HG02798 (cell line): ENCODE data around the gene KIF1B.
"Not testable (repeated sequence)": the region's sequence is repeated elsewhere in the genome, so short reads cannot be mapped to it uniquely, and the experiment has no call there.

ENCODE experiments used
- ATAC-seq: cut with Tn5 transposase; IDR thresholded peaks from one replicate; pipeline ENCODE4 v1.9.1; 2021; ENCODE audit warnings: mild to moderate bottlenecking; ENCODE audit not compliant: unreplicated experiment, poor library complexity

KIF1B gene

DNA sequence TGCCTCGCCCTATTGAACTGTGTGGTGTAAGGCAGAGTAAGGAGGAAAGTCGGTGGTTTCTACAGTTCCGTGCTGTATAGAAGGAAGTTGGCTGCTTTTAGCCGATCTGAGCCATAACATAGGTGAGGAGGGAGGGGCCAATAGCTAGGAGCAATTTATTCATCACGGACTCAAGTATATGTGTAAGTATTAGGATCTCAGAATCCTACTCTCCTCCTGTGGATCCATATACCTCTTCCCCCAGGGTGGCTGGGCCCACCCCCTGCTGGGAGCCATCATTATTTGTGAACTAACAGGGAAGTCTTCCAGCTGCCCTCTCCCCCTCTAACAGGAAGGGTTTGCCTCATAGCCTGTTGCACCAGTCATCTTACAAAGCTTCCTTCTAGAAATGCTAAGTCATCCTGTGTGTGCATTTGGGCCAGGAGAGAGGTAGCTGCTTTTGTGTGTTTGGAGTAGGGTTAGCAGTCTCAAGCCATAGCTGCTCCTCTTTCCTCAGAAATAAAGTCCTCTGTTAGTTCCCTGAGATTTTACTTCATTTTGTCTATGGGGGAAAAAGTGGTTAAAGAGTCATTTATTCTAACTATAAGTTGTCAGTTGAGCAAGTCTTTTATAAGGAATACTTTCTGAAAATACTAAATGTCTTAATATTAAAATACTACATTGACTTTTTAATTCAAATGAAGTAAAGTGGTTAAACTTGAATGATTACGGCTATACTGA, 205.0 kb downstream of the KIF1B start:
- ATAC-seq, result no peak

DNA sequence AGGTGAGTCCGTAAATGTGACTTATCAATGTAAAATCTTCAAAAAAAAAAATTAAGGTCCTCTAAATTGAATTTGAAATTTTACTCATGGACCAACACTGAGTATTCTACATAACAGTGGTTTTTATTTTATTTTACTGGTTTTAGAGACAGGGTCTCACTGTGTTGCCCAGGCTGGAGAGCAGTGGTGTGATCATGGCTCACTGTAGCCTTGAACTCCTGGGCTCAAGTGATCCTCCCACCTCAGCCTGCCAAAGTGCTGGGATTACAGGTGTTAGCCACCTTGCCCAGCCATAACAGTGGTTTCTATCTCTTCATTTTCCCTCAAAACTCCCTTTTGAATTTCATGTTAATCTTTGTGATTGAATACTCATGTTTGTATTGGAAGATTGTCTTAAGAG, 205.6 kb downstream of the KIF1B start:
- ATAC-seq, result not testable (repeated sequence)

DNA sequence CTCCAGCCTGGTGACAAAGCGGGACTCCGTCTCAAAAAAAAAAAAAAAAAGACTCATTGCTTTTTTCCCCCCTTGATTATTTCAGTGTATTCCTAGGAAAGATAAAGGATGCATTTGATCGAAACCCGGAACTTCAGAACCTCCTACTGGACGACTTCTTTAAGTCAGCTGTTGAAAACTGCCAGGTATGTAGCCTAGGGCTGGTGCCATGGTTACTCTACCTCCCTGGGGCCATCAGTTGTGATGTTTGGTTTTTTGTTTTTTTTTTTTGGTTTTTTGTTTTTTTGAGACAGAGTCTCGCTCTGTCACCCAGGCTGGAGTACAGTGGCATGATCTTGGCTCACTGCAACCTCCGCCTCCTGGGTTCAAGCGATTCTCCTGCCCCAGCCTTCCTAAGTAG, 208.4 kb downstream of the KIF1B start:
- not testable (repeated sequence) for ATAC-seq

DNA sequence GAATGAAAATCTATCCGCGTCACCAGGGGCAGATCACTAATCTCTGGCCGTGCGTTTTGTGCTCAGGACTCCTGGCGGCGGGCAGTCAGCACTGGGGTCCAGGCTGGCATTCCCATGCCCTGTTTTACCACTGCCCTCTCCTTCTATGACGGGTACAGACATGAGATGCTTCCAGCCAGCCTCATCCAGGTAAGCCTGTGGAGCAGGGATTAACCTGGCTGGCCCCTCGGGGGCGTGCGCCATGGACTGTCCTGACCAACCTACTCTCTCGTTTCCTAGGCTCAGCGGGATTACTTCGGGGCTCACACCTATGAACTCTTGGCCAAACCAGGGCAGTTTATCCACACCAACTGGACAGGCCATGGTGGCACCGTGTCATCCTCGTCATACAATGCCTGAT, 209.0 kb downstream of the KIF1B start:
- no peak for ATAC-seq

DNA sequence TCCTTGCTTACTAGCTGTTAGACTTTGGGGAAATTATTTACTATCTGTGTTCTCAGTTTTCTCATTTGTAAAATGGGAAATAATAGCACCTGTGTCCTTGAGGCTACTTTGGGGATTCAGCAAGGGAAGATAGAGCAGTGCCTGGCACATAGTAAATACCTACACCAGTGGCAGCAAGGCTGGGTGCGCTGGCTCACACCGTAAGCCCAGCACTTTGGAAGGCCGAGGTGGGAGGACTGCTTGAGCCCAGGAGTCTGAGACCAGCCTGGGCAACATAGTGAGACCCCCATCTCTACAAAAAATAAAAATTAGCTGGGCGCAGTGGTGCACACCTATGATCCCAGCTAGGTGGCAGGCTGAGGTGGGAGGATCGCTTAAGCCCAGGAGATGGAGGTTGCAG, 211.3 kb downstream of the KIF1B start:
- ATAC-seq, result no peak

DNA sequence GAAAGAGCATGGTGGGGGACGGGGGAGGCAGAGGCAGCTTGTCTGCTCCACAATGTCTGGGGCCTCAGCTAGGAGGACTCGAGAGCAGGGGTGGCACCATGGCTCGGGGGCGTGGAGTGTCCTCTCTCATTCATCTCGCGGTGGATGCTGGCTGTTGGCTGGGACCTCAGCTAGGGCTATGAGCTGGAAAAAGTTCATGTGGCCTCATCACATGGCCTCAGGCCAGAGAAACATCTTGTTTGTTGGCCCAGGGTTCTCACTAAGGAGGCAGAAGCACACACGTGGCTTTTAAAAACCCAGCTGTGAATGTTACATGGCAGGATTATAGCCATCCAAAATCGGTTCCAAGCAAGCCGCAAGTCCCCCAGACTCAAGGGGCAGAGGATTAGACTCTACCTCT, 213.7 kb downstream of the KIF1B start:
- no peak for ATAC-seq

DNA sequence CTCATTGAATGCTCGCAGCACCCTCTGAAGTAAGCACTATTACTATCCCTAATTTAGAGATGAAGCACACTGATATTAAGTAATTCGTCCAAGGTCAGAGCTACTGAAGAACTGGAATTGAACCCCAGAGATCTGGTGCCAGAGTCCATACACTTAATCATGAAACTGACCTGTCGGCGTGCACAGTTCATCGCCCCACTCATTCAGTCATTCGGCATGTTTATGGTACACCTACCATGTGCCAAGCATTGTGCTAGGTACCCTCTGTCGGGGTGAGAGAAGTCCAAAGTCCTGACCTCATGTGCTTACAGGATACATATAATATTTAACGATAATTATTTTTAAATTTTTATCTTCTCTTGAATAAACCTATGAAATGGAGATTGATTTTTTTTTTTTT, 214.3 kb downstream of the KIF1B start:
- no peak for ATAC-seq

DNA sequence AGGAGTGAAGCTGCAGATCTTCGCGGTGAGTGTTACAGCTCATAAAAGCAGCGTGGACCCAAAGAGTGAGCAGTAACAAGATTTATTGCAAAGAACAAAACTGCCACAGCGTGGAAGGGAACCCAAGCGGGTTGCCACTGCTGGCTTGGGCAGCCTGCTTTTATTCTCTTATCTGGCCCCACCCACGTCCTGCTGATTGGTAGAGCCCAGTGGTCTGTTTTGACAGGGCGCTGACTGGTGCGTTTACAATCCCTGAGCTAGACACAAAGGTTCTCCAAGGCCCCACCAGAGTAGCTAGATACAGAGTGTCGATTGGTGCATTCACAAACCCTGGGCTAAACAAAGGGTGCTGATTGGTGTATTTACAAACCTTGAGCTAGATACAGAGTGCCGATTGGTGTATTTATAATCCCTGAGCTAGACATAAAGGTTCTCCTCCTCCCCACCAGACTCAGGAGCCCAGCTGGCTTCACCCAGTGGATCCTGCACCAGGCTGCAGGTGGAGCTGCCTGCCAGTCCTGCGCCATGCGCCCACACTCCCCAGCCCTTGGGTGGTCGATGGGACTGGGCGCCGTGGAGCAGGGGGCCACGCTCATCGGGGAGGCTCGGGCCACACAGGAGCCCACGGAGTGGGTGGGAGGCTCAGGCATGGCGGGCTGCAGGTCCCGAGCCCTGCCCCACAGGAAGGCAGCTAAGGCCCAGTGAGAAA, 215.6 kb downstream of the KIF1B start:
- ATAC-seq, result not testable (repeated sequence)

DNA sequence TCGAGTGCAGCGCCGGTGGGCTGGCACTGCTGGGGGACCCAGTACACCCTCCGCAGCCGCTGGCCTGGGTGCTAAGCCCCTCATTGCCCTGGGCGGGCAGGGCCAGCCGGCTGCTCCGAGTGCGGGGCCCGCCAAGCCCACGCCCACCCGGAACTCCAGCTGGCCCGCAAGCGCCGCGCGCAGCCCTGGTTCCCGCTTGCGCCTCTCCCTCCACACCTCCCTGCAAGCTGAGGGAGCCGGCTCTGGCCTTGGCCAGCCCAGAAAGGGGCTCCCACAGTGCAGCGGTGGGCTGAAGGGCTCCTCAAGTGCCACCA, 216.1 kb downstream of the KIF1B start:
- ATAC-seq, result not testable (repeated sequence)

DNA sequence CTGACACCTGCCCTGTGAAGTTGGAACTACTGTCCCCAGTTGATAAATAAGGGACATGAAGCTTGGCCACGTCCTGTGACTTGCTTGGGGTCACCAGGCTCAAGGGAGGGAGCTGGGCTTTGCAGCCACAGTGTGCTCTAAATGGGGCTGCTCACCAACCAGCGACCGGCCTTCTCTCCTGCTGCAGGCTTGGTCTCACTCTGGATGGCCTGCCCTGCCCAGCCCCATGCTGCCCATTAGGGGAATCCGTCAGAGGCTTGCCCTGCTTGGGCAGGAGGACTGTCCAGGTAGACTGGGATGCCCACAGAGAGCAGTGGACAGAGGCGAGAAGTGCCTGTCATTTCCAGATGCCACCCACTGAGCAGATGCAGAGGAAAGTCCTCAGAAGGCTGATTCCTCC, 218.6 kb downstream of the KIF1B start:
- ATAC-seq, result no peak

DNA sequence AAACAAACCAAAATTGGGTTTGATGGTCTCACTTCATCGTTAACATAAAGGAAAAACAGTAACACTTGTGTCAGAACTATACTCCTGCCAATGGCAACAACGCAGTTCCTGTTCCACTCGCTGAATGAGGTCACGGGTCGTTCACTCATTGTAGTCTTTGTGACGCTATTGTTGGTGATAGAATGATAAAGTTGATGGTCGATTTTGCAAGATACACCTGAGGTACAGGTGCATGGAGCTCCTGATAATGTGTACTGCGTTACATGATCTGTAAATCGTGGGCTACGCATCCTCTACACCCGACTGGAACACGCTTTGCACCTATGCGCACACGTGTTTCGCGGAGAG, 219.5 kb downstream of the KIF1B start:
- no peak for ATAC-seq

DNA sequence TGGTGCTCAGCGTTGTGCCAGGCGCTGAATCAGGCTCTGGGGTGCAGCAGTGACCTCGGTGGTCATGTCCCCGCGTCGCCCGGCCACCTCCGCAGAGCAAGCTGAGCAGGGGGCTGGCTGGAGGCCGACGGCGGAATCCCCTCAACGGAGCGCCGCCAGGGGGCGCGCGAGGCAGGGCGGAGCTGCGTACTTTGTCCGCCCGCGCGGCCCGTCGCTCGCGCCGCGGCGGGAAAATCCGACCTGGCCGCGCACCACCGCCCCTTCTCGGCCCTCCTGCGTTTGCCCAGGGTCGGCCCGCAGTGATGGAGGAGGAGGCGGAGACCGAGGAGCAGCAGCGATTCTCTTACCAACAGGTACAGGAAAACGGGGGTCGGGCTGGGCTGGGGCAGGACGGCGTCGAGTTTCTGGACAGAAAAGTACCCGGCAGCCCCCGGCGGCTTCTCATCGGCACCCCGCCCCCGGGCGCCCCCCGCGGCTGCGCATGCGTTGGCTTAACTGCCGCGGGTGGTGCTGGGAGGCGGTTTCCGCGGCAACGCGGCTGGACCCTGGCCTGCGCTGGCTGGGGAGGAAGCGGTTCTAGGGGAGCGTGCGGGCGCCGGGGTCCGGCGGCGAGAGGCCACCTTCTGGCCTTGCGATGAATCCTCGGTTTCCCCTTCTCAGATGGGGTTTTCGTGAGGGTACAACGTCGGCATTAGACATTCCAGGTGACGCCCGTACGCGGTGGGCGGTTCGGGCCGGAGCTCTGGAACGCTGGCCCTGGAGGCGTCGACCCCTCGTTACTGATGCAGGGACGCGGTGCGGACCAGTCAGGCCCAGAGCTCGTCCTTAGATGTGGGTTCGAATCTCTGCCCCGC, 220.1 kb downstream of the KIF1B start, which contains the start of gene CENPS:
TSS of gene CENPS (plus strand) at position 218 of the 854 bp plus-strand sequence. CDS start at position 303, 85 bp downstream.
- ATAC-seq, result peak; percentile 89
